Panc1 (cell line): ENCODE results near the gene KCNK5.

Experiments used
- CTCF ChIP-seq: fragments of 450-650 bp; IDR thresholded peaks from 2 replicates; pipeline ENCODE4 v1.5.1; 2017; ENCODE audit warnings: mild to moderate bottlenecking
- POLR2AphosphoS5 ChIP-seq: IDR thresholded peaks from 2 replicates; pipeline ENCODE4 v1.6.1; 2012; ENCODE audit warnings: mild to moderate bottlenecking, low read depth, low read length, moderate library complexity
- TF ChIP-seq, protein P1 (sequence below), 2 experiments: IDR thresholded peaks; 2 replicates each; pipeline ENCODE4 v1.6.1; 2011 to 2012; ENCODE audit warnings: low read depth in 2 of 2, control low read depth in 1 of 2, low read length in 1 of 2, mild to moderate bottlenecking in 1 of 2, moderate library complexity in 1 of 2; ENCODE audit not compliant: insufficient read depth in 1 of 2

GRCh38 chr6:39221115-39221514 lies 8.2 kb downstream of the KCNK5 start:
- TF ChIP-seq, protein P1, sequence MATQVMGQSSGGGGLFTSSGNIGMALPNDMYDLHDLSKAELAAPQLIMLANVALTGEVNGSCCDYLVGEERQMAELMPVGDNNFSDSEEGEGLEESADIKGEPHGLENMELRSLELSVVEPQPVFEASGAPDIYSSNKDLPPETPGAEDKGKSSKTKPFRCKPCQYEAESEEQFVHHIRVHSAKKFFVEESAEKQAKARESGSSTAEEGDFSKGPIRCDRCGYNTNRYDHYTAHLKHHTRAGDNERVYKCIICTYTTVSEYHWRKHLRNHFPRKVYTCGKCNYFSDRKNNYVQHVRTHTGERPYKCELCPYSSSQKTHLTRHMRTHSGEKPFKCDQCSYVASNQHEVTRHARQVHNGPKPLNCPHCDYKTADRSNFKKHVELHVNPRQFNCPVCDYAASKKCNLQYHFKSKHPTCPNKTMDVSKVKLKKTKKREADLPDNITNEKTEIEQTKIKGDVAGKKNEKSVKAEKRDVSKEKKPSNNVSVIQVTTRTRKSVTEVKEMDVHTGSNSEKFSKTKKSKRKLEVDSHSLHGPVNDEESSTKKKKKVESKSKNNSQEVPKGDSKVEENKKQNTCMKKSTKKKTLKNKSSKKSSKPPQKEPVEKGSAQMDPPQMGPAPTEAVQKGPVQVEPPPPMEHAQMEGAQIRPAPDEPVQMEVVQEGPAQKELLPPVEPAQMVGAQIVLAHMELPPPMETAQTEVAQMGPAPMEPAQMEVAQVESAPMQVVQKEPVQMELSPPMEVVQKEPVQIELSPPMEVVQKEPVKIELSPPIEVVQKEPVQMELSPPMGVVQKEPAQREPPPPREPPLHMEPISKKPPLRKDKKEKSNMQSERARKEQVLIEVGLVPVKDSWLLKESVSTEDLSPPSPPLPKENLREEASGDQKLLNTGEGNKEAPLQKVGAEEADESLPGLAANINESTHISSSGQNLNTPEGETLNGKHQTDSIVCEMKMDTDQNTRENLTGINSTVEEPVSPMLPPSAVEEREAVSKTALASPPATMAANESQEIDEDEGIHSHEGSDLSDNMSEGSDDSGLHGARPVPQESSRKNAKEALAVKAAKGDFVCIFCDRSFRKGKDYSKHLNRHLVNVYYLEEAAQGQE (IDR thresholded peaks at IDR 0.05; ENCODE audit: insufficient read depth in 1 of 2, low read depth in 2 of 2, low read length in 1 of 2), result no peak
- no peak for TF ChIP-seq CTCF
- no peak for TF ChIP-seq POLR2AphosphoS5
